ENCODE data around the gene SLC8A1. TPM values are rescaled to one million over a fixed set of nuclear protein-coding genes. Genes with fewer than 3 reads are reported as not detected.

SLC8A1 gene
- total RNA-seq, 1 experiment from 2014 or later = 0.43 TPM

GRCh38 chr2:40394031-40394430 is 57.9 kb downstream of the SLC8A1 start:
- no peaks in the 10 kb centered on the region for H3K27me3 ChIP-seq (replicated peaks; ENCODE audit: control insufficient read depth, insufficient read depth, low read length)
- no peak overlapping the region for H3K27ac Mint-ChIP-seq (ENCODE audit: unreplicated experiment)
- no peak overlapping the region for H3K4me3 Mint-ChIP-seq (ENCODE audit: unreplicated experiment)
- no peaks in the 10 kb centered on the region; the same call in 1 of the 2 replicates for H3K4me1 ChIP-seq
- BruUV-seq (replicated peaks) = no TSS peak
- no peaks in the 10 kb centered on the region for H3K36me3 Mint-ChIP-seq (ENCODE audit: insufficient read depth, unreplicated experiment)
- CTCF ChIA-PET = interaction anchor here (0.8 kb wide), 1 partner anchor 480 kb away, joined by 3 read pairs; no protein-coding TSS in a partner anchor
- H3K27me3 Mint-ChIP-seq (ENCODE audit: insufficient read depth, unreplicated experiment) = peaks cover 2% of the 10 kb centered on the region
- intact Hi-C loops (cut with micrococcal nuclease; ENCODE audit: unreplicated experiment) = no loop called here
- H3K9me3 ChIP-seq = no peaks in the 10 kb centered on the region
- H3K4me3 ChIP-seq (ENCODE audit: low read depth, low read length) = no peak overlapping the region
- H3K9me3 Mint-ChIP-seq (ENCODE audit: unreplicated experiment) = no peaks in the 10 kb centered on the region
- H3K4me1 Mint-ChIP-seq (ENCODE audit: low read depth, unreplicated experiment) = no peaks in the 10 kb centered on the region
- POLR2A ChIA-PET = interaction anchor here (0.5 kb wide), 1 partner anchor 68 kb away, joined by 4 read pairs; no protein-coding TSS in a partner anchor
- TF ChIP-seq, protein P1, sequence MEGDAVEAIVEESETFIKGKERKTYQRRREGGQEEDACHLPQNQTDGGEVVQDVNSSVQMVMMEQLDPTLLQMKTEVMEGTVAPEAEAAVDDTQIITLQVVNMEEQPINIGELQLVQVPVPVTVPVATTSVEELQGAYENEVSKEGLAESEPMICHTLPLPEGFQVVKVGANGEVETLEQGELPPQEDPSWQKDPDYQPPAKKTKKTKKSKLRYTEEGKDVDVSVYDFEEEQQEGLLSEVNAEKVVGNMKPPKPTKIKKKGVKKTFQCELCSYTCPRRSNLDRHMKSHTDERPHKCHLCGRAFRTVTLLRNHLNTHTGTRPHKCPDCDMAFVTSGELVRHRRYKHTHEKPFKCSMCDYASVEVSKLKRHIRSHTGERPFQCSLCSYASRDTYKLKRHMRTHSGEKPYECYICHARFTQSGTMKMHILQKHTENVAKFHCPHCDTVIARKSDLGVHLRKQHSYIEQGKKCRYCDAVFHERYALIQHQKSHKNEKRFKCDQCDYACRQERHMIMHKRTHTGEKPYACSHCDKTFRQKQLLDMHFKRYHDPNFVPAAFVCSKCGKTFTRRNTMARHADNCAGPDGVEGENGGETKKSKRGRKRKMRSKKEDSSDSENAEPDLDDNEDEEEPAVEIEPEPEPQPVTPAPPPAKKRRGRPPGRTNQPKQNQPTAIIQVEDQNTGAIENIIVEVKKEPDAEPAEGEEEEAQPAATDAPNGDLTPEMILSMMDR (IDR thresholded peaks at IDR 0.05; ENCODE audit: insufficient read depth in 1 of 2, low read depth in 1 of 2, low read length in 1 of 2, severe bottlenecking in 1 of 2, unreplicated experiment in 1 of 2) = no peak
- no peaks in the 10 kb centered on the region for H3K36me3 ChIP-seq (ENCODE audit: control insufficient read depth, insufficient read depth, low read length)
- no peak for DNase-seq

GRCh38 chr2:40388161-40388560 is 63.7 kb downstream of the SLC8A1 start:
- no TSS peak for BruUV-seq (replicated peaks)
- Mint-ChIP-seq H3K27me3 (ENCODE audit: insufficient read depth, unreplicated experiment) (peaks cover 2% of the 10 kb centered on the region), H3K36me3 (ENCODE audit: insufficient read depth, unreplicated experiment) (no peaks in the 10 kb centered on the region), H3K9me3 (ENCODE audit: unreplicated experiment) (no peaks in the 10 kb centered on the region), H3K4me3 (ENCODE audit: unreplicated experiment) (no peak overlapping the region), H3K27ac (ENCODE audit: unreplicated experiment) (no peak overlapping the region), H3K4me1 (ENCODE audit: low read depth, unreplicated experiment) (no peaks in the 10 kb centered on the region)
- Histone ChIP-seq H3K36me3 (ENCODE audit: control insufficient read depth, insufficient read depth, low read length) (no peaks in the 10 kb centered on the region), H3K27me3 (replicated peaks; ENCODE audit: control insufficient read depth, insufficient read depth, low read length) (no peaks in the 10 kb centered on the region), H3K9me3 (no peaks in the 10 kb centered on the region), H3K4me1 (no peaks in the 10 kb centered on the region), H3K4me3 (ENCODE audit: low read depth, low read length) (no peak overlapping the region)
- CTCF ChIA-PET = no interaction called here
- POLR2A ChIA-PET = no interaction called here
- TF ChIP-seq, protein P1 (IDR thresholded peaks at IDR 0.05; ENCODE audit: insufficient read depth in 1 of 2, low read depth in 1 of 2, low read length in 1 of 2, severe bottlenecking in 1 of 2, unreplicated experiment in 1 of 2) = no peak
- DNase-seq = no peak
- intact Hi-C loops (cut with micrococcal nuclease; ENCODE audit: unreplicated experiment) = no loop called here

- no peaks in the 10 kb centered on the region for H3K27me3 Mint-ChIP-seq (ENCODE audit: insufficient read depth, unreplicated experiment)
- no peaks in the 10 kb centered on the region for H3K36me3 Mint-ChIP-seq (ENCODE audit: insufficient read depth, unreplicated experiment)
- H3K4me3 Mint-ChIP-seq (ENCODE audit: unreplicated experiment) = no peak overlapping the region
- peaks cover 11% of the 10 kb centered on the region for H3K9me3 Mint-ChIP-seq (ENCODE audit: unreplicated experiment)
- CTCF ChIA-PET = no interaction called here
- H3K27me3 ChIP-seq (replicated peaks; ENCODE audit: control insufficient read depth, insufficient read depth, low read length) = no peaks in the 10 kb centered on the region
- H3K4me1 Mint-ChIP-seq (ENCODE audit: low read depth, unreplicated experiment) = no peaks in the 10 kb centered on the region
- intact Hi-C loops (cut with micrococcal nuclease; ENCODE audit: unreplicated experiment) = no loop called here
- no peak overlapping the region for H3K4me3 ChIP-seq (ENCODE audit: low read depth, low read length)
- DNase-seq = no peak
- TF ChIP-seq, protein P1 (IDR thresholded peaks at IDR 0.05; ENCODE audit: insufficient read depth in 1 of 2, low read depth in 1 of 2, low read length in 1 of 2, severe bottlenecking in 1 of 2, unreplicated experiment in 1 of 2) = no peak
- no peaks in the 10 kb centered on the region for H3K36me3 ChIP-seq (ENCODE audit: control insufficient read depth, insufficient read depth, low read length)
- POLR2A ChIA-PET = no interaction called here
- no TSS peak for BruUV-seq (replicated peaks)
- 0 out of 2 replicates have a peak, but pooled peaks cover 4% of the 10 kb centered on the region for H3K9me3 ChIP-seq
- H3K27ac Mint-ChIP-seq (ENCODE audit: unreplicated experiment) = no peak overlapping the region
- no peaks in the 10 kb centered on the region for H3K4me1 ChIP-seq
These were observed 65.7 kb downstream of the SLC8A1 start for GRCh38 chr2:40386177-40386576.

Data from Caco-2 (cell line).